ENCODE data around the gene TOMM6.

Gene TOMM6

DNA sequence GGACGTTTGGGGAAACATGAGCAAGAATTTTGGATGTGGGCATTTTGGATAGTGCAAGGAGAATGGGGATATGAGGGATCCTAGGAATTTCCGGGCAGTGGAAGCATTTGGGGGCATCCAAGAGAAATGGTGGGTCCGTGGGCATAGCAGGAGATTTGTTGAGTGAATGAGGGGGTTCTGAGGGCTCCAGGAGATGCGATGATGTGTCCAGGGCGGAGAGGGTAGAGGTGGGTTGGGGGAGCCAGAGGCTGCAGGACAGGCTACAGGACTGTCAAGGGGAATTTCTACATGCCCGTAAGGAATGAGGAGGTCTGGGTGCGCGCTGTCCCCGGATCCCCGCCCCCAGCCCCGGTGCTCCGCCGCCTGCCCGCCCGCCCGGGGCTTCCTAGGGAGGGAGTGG, 8.2 kb upstream of the TOMM6 start:
- peak overlapping the region; percentile 57 for H3K4me3 ChIP-seq (replicated peaks; ENCODE audit: low read depth, low read length)
- TF ChIP-seq, protein P1, sequence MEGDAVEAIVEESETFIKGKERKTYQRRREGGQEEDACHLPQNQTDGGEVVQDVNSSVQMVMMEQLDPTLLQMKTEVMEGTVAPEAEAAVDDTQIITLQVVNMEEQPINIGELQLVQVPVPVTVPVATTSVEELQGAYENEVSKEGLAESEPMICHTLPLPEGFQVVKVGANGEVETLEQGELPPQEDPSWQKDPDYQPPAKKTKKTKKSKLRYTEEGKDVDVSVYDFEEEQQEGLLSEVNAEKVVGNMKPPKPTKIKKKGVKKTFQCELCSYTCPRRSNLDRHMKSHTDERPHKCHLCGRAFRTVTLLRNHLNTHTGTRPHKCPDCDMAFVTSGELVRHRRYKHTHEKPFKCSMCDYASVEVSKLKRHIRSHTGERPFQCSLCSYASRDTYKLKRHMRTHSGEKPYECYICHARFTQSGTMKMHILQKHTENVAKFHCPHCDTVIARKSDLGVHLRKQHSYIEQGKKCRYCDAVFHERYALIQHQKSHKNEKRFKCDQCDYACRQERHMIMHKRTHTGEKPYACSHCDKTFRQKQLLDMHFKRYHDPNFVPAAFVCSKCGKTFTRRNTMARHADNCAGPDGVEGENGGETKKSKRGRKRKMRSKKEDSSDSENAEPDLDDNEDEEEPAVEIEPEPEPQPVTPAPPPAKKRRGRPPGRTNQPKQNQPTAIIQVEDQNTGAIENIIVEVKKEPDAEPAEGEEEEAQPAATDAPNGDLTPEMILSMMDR (IDR thresholded peaks at IDR 0.05; ENCODE audit: low read depth, low read length, missing control alignments) = no peak
- DNase-seq (ENCODE audit: extremely low read depth, low read depth) = no peak

DNA sequence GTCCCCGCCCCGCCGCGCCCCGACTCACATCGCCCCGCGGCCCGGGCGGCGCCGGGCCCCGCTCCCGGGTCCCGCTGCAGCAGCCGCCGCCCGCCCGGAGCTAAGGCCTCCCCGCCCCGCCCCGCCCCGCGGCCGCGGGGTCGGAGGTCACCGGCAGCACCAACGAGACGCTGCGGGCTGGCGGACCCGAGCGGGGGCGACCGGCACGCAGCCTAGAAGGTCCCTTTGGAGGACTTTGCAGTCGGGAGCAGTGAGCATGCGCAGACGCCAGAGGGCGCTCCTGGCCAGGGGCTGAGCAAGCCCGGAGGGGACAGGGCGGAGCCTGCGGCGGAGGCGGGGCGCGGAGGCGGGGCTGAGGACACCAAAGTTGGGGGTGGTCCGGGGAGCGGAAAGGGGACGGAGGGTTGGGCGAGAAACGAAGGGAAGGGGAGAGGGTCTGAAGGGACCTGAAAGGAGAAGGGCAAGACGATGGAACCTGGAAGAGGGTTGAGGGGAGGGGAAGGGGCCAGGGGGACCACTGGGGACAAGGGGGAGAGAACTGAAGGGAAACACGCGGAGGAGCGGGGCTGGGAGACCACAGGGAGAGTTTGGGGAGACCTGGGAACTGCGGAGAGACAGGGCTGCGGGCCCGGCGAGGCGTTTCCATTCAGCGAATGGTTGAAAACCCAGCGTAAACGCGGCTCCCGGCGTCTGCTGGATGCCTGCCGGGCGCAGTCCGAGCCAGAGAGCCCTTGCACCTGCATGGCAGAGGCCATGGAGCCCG, 7.5 kb upstream of the TOMM6 start, which contains the start of gene FRS3:
FRS3 (minus strand) TSS at position 113 of the 763 bp plus-strand sequence. CDS start 2,913 bp downstream, outside the sequence.
- H3K4me3 ChIP-seq (replicated peaks; ENCODE audit: low read depth, low read length) = peak within 1 kb of the TSS; percentile 57
- peak; percentile 75 for DNase-seq (ENCODE audit: extremely low read depth, low read depth)
- TF ChIP-seq, protein P1 (IDR thresholded peaks at IDR 0.05; ENCODE audit: low read depth, low read length, missing control alignments) = peak; percentile 90

DNA sequence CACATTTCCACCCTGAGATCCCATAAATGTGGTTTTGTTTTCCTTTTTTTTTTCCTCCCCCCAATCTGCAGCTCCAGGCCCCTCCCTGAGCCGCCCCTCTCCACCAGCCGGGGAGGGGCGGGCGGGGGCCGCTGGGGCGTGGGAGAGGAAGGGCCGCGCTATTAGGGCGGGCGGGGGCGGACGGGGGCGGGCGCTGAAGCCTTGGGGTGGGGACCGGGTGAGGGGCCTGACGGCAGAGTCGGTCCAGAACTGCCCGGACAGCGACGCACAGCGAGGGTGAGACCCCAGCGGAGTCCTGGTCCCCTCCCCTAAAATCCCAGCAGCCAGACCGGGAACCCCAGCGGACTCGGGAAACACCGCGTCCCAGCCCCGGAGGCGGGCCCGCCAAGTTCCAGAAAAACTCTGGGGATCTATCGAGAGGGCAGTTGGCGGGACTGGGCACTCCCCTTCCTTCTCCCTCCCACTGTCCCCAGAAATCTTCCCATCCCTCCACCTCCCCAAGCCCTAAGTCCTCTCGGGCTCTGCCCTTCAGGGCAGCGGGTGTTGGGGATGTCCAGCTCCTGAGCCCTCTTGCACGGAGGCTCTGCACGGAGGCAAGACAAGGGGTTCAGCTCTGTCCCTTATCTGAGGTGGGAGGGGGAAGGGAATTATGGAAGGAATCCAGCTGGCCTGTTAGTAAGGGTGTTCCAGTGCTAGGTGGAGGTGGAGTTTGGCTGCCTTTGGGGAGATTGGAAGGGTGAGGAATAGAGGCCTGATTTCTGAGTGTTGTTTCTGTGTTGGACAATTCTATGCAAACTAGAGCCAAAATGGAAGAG, 6.7 kb upstream of the TOMM6 start, which contains the start of gene PRICKLE4:
PRICKLE4 (plus strand) TSS at position 232 of the 815 bp plus-strand sequence. CDS start 2,692 bp downstream, outside the sequence.
- peak within 1 kb of the TSS; percentile 57 for H3K4me3 ChIP-seq (replicated peaks; ENCODE audit: low read depth, low read length)
- no peak for DNase-seq (ENCODE audit: extremely low read depth, low read depth)
- TF ChIP-seq, protein P1 (IDR thresholded peaks at IDR 0.05; ENCODE audit: low read depth, low read length, missing control alignments) = no peak

DNA sequence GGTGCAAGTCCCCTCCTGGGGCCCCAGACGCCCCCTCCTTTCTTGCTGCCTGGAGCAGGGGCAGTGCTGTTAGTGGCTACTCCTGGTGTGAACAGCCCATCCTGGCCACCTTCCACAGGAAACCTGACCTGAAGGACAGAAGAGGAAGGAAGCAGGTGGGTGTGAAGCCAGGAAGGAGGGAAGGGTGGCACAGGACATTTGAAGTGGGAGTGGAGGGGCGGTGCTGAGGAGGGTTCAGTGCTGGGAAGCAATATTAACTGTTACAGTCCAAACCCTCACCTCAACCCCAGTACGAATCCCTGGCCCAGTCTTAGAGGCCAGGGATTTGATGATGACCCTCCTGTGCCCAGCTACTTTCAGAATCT, 6.1 kb upstream of the TOMM6 start:
- DNase-seq (ENCODE audit: extremely low read depth, low read depth) = no peak
- H3K4me3 ChIP-seq (replicated peaks; ENCODE audit: low read depth, low read length) = peak overlapping the region; percentile 57; the same call in 1 of the 2 replicates
- TF ChIP-seq, protein P1 (IDR thresholded peaks at IDR 0.05; ENCODE audit: low read depth, low read length, missing control alignments) = no peak

DNA sequence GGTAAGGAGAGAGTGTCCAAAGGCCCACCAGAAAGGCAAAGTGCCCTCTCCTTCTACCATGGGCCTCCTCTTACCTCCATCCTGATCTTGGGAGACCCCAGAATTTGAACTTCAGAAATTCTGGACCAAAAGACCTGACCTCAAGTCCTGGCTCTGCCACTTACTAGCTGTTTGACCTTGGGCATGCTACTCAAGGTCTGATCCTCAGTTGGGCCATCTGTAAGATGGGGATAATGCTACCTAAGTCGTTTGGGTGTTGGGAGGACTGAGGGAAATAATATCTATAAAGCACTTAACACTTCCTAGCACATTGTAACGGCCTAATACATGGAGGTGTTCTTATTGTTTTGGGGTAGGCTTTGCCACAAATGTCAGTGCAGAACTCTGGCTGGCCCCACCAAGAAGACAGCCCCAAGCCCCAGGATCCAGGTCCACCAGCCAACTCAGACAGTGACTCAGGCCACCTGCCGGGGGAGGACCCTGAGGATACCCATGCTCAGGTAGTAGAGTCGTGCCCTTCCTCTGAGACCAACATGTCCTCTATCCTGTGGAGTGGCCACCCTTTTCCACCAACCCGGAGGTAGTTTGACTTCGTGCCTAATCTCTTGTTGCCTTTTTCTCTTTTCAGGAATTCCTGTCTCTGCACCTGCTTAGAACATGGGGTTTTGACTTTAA, 4.3 kb upstream of the TOMM6 start:
- no peak overlapping the region for H3K4me3 ChIP-seq (replicated peaks; ENCODE audit: low read depth, low read length)
- DNase-seq (ENCODE audit: extremely low read depth, low read depth) = no peak
- TF ChIP-seq, protein P1 (IDR thresholded peaks at IDR 0.05; ENCODE audit: low read depth, low read length, missing control alignments) = no peak

DNA sequence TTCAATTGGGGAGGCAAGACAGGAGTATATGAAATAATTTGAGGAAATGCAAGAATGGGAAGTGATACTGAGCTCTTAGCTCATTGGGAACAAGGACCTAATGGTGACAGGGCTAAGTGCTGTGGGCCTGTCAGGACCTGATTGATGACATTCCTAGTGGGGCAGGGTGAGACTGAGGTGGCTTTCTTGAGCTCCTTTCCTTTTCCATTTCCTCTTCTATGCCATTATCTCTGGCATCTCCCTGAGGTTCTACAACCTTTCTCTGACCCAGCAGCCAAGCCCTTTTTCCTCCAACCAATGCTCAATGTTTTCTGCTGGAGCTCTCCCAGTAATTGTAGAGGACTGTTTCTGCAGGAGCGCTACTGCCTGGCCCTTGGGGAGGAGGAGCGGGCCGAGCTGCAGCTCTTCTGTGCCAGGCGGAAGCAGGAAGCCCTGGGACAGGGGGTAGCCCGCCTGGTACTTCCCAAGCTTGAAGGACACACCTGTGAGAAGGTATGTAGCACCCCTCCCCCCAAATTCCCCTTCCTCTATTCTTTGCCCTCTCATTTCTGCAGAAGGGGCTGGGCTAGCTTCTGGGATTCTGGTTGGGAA, 2.8 kb upstream of the TOMM6 start:
- no peak for DNase-seq (ENCODE audit: extremely low read depth, low read depth)
- TF ChIP-seq, protein P1 (IDR thresholded peaks at IDR 0.05; ENCODE audit: low read depth, low read length, missing control alignments) = no peak

More for the DNA sequence above, 2.8 kb upstream of the TOMM6 start:
- H3K4me3 ChIP-seq (replicated peaks; ENCODE audit: low read depth, low read length) = no peak overlapping the region
